Endothelial cell of umbilical vein (primary cell): ENCODE results near the gene RILPL1. TPM values are rescaled to one million over a fixed set of nuclear protein-coding genes. Genes with fewer than 3 reads are reported as not detected.

Source experiments
- BruUV-seq: library from RNA; stranded (reverse); fragments of 400-500 nt; replicated peaks from 2 replicates; lab custom pipeline; 2021; lab: Mats Ljungman, UMichigan
- CTCF ChIA-PET: fragments of 300-600, 350-600 bp; sonication (Branson Sonifier 250); formaldehyde crosslinking; loops from one replicate; lab custom pipeline; 2021; ENCODE audit warnings: antibody characterized with exemption, inconsistent platforms; lab: Charles Lee
- POLR2A ChIA-PET: fragments of 300-600, 350-600 bp; sonication (Branson Sonifier 250); formaldehyde crosslinking; loops from one replicate; lab custom pipeline; 2021; ENCODE audit warnings: antibody characterized with exemption, inconsistent platforms; lab: Charles Lee
- DNase-seq: peaks from one replicate; pipeline ENCODE4 v3.0.0-alpha.2; 2011; ENCODE audit warnings: low read depth, low spot score
- FAIRE-seq: peaks from 2 replicates; lab custom pipeline; 2011; peaks lifted over from hg19 to GRCh38; lab: Jason Lieb, UNC
- H2AFZ ChIP-seq: 2 replicates; pipeline ENCODE4 v1.6.0; 2012; ENCODE audit warnings: low read depth, low read length, control low read depth, inconsistent platforms
- H3K27ac ChIP-seq: 2 replicates; pipeline ENCODE4 v1.5.1; 2011; ENCODE audit warnings: low read depth, mild to moderate bottlenecking, control low read depth, low read length, moderate library complexity; ENCODE audit not compliant: insufficient read depth
- H3K27me3 ChIP-seq, 2 experiments: 2 replicates each; pipeline versions ENCODE4 v1.6.0 to v1.6.1; 2011; ENCODE audit warnings: low read length in 2 of 2, mixed read lengths in 1 of 2; ENCODE audit not compliant: control insufficient read depth in 2 of 2, insufficient read depth in 2 of 2
- H3K36me3 ChIP-seq, 2 experiments: 2 replicates in 1 of 2; 3 replicates in 1 of 2; pipeline ENCODE4 v1.5.1; 2011; ENCODE audit warnings: low read length in 2 of 2, mild to moderate bottlenecking in 1 of 2, moderate library complexity in 1 of 2; ENCODE audit not compliant: control insufficient read depth in 2 of 2, insufficient read depth in 2 of 2; ENCODE audit errors: extremely low read depth in 1 of 2
- H3K4me1 ChIP-seq: 3 replicates; pipeline ENCODE4 v1.5.1; 2011; ENCODE audit warnings: mild to moderate bottlenecking, low read length; ENCODE audit not compliant: control insufficient read depth, insufficient read depth; ENCODE audit errors: extremely low read depth
- H3K4me2 ChIP-seq: 2 replicates; pipeline ENCODE4 v1.6.1; 2011; ENCODE audit warnings: low read length, control low read depth, mixed read lengths; ENCODE audit not compliant: insufficient read depth
- H3K4me3 ChIP-seq, 3 experiments: fragments of 200-600 bp in 1 of 3; sonication (generic), shearing (Covaris generic) in 1 of 3; replicated peaks in 1 of 3; 2 replicates each; pipeline ENCODE4 v1.5.1; 2011 to 2016; ENCODE audit warnings: control low read depth in 3 of 3, low read length in 3 of 3, mild to moderate bottlenecking in 2 of 3, inconsistent platforms in 1 of 3, low read depth in 1 of 3, moderate library complexity in 1 of 3; ENCODE audit not compliant: insufficient read depth in 1 of 3
- H3K79me2 ChIP-seq: 2 replicates; pipeline ENCODE4 v1.6.0; 2012; ENCODE audit warnings: low read length, inconsistent platforms; ENCODE audit not compliant: control insufficient read depth, insufficient read depth
- H3K9ac ChIP-seq: replicated peaks from 2 replicates; pipeline ENCODE3; 2011; ENCODE audit warnings: low read length, control low read depth; ENCODE audit not compliant: insufficient read depth; ENCODE audit errors: extremely low read depth
- H3K9me1 ChIP-seq: replicated peaks from 3 replicates; pipeline ENCODE4 v1.6.0; 2011; ENCODE audit warnings: mild to moderate bottlenecking, low read length; ENCODE audit not compliant: control insufficient read depth, insufficient read depth; ENCODE audit errors: extremely low read depth
- H3K9me3 ChIP-seq: replicated peaks from 2 replicates; pipeline ENCODE4 v1.5.1; 2012; ENCODE audit warnings: low read length, inconsistent platforms; ENCODE audit not compliant: control insufficient read depth, insufficient read depth
- H4K20me1 ChIP-seq: replicated peaks from 2 replicates; pipeline ENCODE3; 2011; ENCODE audit warnings: mild to moderate bottlenecking, low read length; ENCODE audit not compliant: control insufficient read depth, insufficient read depth; ENCODE audit errors: extremely low read depth
- CTCF ChIP-seq, 2 donors: IDR thresholded peaks; 1 replicate in 1 of 2; 2 replicates in 1 of 2; pipeline ENCODE4 v1.5.1; 2011; ENCODE audit warnings: low read length in 2 of 2, mild to moderate bottlenecking in 2 of 2, moderate library complexity in 2 of 2, control low read depth in 1 of 2, inconsistent platforms in 1 of 2, low read depth in 1 of 2; ENCODE audit not compliant: insufficient read depth in 1 of 2; ENCODE audit errors: extremely low read depth in 1 of 2
- EZH2 ChIP-seq: IDR thresholded peaks from 2 replicates; pipeline ENCODE4 v1.6.1; 2012; ENCODE audit warnings: borderline replicate concordance, low read depth, mild to moderate bottlenecking, moderate library complexity, low read length, inconsistent platforms; ENCODE audit not compliant: severe bottlenecking
- FOS ChIP-seq: IDR thresholded peaks from 2 replicates; pipeline ENCODE4 v1.6.1; 2011; ENCODE audit warnings: mild to moderate bottlenecking, low read length, moderate library complexity, borderline replicate concordance; ENCODE audit not compliant: insufficient read depth
- GATA2 ChIP-seq: IDR thresholded peaks from 2 replicates; pipeline ENCODE4 v1.7.0; 2011; ENCODE audit warnings: low read depth, mild to moderate bottlenecking, moderate library complexity, mixed read lengths, low read length; ENCODE audit not compliant: insufficient read length, insufficient read depth
- MAX ChIP-seq: IDR thresholded peaks from 2 replicates; pipeline ENCODE4 v1.6.1; 2011; ENCODE audit not compliant: insufficient read depth, insufficient read length
- dilution Hi-C: fragments of 300-500 bp; cut with MboI; formaldehyde crosslinking; loops from one replicate; pipeline ENCODE4 v1.15.0; 2019; ENCODE audit warnings: low sequenced_read_pairs; ENCODE audit not compliant: extremely low pct_ligation_motif_present
- intact Hi-C: fragments of 100-400 bp; cut with micrococcal nuclease; formaldehyde crosslinking; loops from one replicate; pipeline ENCODE4 v1.10.0; 2022
- polyA plus RNA-seq, 4 experiments: library from polyadenylated mRNA; depleted of rRNA in 3 of 4; stranded (reverse) in 3 of 4; unstranded in 1 of 4; fragments of >200 nt; gene quantifications; 2 replicates each; pipeline versions ENCODE4 v1.2.1 to v1.2.3, GENCODE V29; 2011 to 2012; ENCODE audit warnings: missing spikeins in 1 of 4
- total RNA-seq: library from RNA; stranded (reverse); gene quantifications from 2 replicates; pipeline ENCODE4 v1.2.3, GENCODE V29; 2021

Gene RILPL1
- total and polyA plus RNA-seq, 2 donors (not counting 3 experiments of a cell fraction or from before 2014, with no cell fraction given), result 30.4 to 34.3 TPM

- no peaks in the 10 kb centered on the region for H3K27me3 ChIP-seq
- dilution Hi-C loops (no loop called here), intact Hi-C loops (loop anchor here (1.0 to 5.0 kb wide), 4 partner anchors 10 to 97 kb away; partner anchors contain the start of gene RILPL1)
- peak overlapping the region; percentile 69 for H3K4me2 ChIP-seq
- no peaks in the 10 kb centered on the region for H4K20me1 ChIP-seq
- POLR2A ChIA-PET, result no interaction called here
- TF ChIP-seq FOS (no peak), EZH2 (no peak), CTCF (IDR thresholded peaks at IDR 0.05; ENCODE audit: extremely low read depth in 1 of 2, insufficient read depth in 1 of 2, low read depth in 1 of 2, low read length in 2 of 2) (no peak), GATA2 (no peak), MAX (no peak)
- H3K27ac ChIP-seq, result no peak overlapping the region
- no peaks in the 10 kb centered on the region for H3K9me3 ChIP-seq
- CTCF ChIA-PET, result interaction anchor here (1.0 to 1.9 kb wide), 2 partner anchors 10 to 147 kb away, joined by 3 to 5 read pairs; no protein-coding TSS in a partner anchor
- H3K4me3 ChIP-seq, result peak overlapping the region; percentile 44 to 57 (median 46)
- no peaks in the 10 kb centered on the region for H3K36me3 ChIP-seq
- H2AFZ ChIP-seq, result peak overlapping the region; percentile 73
- no peak for DNase-seq
- no peak for FAIRE-seq
- TSS peak; percentile 44 for BruUV-seq
- H3K9ac ChIP-seq, result no peak overlapping the region
- H3K79me2 ChIP-seq, result peaks cover 6% of the 10 kb centered on the region
- H3K9me1 ChIP-seq, result no peaks in the 10 kb centered on the region
- peaks cover 13% of the 10 kb centered on the region for H3K4me1 ChIP-seq
Measured at GRCh38 chr12:123435636-123436016, 97.9 kb downstream of the RILPL1 start.
